Fibroblast of skin of left quadriceps (primary cell): ENCODE measurements around the gene IL23A.
"Not testable (repeated sequence)": the region's sequence is repeated elsewhere in the genome, so short reads cannot be mapped to it uniquely, and the experiment has no call there.

Experiments
- DNase-seq, 2 experiments: peaks; one replicate each; pipeline ENCODE4 v3.0.0-alpha.2; 2013; ENCODE audit warnings: low read depth in 2 of 2

IL23A gene, protein sequence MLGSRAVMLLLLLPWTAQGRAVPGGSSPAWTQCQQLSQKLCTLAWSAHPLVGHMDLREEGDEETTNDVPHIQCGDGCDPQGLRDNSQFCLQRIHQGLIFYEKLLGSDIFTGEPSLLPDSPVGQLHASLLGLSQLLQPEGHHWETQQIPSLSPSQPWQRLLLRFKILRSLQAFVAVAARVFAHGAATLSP

DNA sequence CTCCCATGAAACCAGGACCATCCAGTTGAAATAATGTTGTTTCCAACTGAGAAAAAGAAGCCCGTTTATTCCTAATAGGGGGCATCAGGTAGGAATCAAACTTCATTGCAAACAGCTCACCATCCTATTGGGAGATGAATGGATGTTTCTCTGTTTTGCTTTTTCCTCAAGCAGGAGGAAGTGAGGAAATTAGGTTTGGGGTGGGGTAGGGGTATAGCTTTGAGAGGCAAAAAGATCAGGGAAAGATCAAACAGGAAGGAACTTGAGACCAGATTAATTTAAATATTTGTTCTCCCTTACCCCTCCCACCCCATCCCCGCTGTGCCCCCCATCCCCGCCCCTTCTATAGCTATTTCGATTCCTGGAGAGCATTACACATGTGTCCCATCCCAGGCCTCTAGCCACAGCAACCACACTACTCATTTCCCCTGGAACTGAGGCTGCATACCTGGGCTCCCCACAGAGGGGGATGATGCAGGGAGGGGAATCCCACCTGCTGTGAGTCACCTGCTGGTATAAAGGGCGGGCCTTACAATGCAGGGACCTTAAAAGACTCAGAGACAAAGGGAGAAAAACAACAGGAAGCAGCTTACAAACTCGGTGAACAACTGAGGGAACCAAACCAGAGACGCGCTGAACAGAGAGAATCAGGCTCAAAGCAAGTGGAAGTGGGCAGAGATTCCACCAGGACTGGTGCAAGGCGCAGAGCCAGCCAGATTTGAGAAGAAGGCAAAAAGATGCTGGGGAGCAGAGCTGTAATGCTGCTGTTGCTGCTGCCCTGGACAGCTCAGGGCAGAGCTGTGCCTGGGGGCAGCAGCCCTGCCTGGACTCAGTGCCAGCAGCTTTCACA is at the start of gene IL23A:
Gene IL23A (plus strand): TSS at position 577 of the 850 bp plus-strand sequence. CDS start 161 bp downstream, at position 738.
- no peak for DNase-seq

DNA sequence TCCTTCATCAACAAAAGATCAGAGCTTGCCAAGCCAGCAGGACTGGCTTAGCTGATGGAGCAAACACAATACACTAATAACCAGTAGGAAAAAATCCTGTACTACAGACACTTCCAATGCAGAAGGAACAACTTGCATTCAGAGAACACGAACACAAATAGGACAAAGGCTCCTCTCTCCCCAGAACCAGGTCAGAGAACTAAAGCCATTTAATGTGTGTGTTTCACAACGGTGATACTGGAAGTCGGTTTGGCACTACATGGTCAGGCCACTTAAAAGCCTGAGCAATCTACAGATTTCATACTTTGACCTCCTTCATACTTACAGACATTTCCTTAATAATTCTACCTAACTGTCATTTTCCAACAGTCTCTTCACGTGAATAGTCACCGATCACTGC is 44.9 kb upstream of the IL23A start:
- no peak for DNase-seq

DNA sequence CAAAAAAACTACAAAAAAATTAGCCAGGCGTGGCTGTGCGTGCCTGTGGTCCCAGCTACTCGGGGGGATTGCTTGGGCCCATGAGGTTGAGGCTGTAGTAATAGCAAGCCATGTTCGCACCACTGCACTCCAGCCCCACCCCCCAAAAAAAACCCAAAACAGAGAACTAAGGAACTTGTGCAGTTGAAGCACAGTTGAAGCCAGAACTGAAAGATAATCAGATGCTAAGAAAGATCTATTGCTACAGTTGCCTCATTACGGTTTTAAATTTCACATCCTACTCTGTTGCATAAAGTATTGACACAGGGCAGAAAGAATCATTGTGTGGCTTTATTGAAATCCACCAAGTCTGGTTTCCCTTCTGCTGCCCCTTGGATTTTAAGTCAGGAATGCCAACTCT is 42.4 kb upstream of the IL23A start:
- no peak for DNase-seq

DNA sequence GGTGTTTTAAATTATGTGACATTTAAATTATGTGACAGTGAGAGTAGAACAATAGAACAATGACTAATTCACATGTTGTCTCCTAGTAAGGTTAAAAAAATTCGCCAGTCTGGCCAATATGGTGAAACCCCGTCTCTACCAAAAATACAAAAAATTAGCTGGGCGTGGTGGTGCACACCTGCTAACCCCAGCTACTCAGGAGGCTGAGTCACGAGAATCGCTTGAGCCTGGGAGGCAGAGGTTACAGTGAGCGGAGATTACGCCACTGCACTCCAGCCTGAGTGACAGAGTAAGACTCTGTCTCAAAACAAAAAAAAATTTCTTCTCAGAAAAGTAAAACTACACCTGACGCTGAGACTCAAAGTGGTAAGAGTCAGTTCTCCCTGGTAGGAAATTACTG is 41.3 kb upstream of the IL23A start:
- no peak for DNase-seq

DNA sequence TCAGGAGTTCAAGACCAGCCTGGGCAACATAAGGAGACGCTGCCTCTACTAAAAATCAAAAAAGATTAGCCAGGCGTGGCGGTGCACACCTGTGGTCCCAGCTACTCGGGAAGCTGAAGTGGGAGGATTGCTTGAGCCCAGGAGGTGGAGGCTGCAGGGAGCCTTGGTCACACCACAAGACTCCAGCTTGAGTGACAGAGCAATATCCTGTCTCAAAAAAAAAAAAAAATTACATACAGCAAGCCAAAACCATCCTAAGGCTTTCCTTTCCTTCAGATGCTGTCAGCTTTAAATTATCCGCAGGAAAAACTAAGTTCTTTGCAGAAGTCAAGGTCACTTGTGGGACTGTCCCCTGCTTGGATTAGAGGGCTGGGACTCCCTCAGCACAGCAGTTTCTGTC is 39.9 kb upstream of the IL23A start:
- no peak for DNase-seq

DNA sequence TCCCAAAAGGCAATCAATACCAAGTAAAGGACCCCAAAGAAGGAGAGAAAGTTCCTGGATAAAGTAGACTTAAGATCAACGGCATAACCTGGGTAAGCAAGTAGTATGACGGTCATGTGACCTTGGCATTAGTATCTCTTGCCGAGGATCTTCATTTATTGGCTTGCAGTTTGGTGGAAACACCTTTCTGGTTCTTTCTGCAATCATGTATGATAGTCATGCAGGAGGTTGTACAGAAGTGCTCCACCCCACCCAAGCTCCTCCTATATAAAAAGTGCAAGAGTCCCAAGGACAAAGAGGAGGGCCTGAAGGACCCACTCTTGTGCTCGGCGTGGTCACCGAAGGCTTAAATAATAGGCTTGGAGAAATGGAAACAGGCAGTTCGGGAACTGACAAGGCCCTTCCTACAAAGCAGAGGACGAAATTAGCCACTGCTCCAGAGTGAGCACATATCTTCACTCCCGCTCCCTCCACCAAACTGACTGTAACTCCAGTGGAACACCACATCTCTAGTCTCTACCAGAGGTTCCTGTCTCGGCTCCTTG is 39.3 kb upstream of the IL23A start:
- DNase-seq = no peak

DNA sequence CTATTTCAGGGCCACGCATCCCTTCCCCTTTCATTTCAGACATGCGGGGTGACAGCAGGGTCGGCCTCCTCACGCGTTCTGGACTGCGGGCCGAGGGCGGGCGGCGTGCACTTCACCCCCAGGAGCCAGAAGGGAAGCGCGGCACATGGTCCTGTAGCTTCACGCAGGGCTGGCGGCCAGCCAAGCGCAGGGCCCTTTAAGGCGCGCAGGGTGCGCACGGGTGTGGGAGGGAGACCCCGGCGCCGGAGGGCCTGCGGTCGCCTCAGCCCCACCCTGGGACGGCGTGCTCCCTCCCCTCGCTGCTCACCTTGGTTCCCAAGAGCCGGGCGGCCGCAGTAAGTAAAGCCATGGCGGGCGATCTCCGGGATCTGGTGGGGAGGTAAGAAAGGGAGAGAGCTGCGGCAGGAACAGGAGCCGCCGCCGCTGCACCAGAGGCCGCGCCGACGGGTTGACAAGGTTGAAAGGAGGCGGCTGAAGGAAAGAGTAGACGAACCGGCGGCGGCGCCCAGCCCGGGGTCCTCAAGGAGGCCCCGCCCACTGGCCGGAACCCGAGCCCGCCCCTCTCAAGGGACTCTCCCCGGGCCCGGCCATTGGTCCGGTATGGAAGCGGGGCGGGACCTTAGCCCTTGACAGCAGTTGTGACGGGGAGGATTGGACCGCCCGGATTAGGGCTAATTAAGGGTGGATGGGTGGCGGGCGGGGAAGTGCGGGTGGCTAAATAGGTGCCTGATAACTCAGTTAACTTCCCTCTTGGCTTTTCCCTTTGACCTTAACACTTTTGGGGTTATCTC is 38.6 kb upstream of the IL23A start, which contains the start of gene CS:
Gene CS (minus strand): TSS at position 478 of the 791 bp plus-strand sequence. CDS start 129 bp downstream, at position 349.
- DNase-seq = peak; percentile 96

DNA sequence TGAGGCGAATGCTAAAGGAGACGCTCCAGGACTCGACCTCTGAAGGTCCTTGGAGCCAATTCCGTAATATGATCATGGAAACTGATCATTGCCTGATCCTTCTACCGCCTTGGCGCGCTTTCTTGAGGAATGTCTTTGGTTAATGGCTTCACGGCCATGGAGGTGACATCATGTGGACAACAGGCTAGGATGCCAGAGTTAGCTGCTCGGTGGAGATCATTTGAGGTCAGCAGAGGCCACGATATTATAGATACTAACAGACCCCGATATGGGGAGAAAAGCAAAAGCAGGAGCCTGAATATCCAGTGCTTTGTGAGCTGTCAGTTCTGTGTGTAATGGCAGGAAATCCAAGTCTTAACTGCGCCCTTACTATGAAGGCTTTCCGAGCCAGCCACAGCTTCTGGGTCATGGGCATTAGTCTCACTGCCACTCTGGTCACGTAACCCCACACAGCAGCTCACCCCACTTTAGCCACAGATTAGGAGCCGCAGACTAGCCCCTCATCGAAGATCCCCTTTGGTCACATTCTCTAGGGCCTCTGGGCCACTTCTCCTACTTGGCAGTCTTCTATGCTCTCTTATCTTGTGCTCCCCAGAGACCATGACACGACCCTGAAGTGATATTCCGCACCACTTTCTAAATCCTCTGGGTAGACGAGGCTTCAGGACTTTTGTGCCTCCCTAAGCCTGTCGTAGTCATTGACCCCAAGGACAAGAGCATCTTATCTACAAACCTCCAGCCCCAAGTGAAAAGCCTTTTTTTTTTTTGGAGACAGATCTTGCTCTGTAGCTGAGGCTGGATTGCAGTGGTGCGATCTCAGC is 37.8 kb upstream of the IL23A start:
- no peak for DNase-seq

DNA sequence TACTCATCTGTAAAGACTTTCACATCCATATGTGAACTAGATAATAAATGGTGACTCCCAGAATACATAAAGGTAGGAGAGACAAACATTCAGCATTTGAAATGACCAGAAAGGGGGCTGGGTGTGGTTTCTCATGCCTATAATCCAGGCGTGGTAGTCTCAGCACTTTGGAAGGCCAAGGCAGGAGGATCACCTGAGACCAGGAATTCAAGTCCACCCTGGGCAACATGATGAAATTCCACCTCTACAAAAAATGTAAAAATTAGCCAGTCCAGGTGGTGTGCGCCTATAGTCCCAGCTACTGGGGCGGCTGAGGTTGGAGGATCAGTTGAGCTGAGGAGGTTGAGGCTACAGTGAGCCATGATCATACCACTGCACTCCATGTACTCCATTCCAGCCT is 34.4 kb upstream of the IL23A start:
- no peak for DNase-seq

DNA sequence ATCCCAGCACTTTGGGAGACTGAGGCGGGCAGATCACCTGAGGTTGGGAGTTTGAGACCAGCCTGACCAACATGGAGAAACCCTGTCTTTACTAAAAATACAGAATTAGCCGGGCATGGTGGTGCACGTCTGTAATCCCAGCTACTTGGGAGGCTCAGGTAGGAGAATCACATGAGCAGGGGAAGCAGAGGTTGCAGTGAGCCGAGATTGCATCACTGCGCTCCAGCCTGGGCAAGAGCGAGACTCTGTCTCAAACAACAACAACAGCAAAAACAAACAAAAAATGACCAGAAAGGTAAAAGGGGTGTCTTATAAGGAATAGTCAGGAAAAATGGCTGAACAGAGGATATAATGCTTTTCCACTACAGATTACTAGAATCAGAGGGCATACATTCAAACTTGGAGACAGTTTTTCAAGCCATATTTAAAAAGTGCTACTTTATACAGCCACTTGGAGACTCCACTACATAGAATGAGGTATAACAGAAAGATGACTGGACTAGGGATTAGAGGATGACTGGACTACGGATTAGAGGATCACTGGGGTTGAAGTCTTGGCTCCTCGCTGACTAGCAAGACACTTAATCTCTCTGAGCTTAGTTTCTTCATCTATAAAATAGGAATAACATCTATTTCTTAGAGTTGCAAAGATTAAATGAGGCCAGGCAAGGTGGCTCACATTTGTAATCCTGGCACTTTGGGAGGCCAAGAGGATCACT is 33.7 kb upstream of the IL23A start:
- no peak for DNase-seq

DNA sequence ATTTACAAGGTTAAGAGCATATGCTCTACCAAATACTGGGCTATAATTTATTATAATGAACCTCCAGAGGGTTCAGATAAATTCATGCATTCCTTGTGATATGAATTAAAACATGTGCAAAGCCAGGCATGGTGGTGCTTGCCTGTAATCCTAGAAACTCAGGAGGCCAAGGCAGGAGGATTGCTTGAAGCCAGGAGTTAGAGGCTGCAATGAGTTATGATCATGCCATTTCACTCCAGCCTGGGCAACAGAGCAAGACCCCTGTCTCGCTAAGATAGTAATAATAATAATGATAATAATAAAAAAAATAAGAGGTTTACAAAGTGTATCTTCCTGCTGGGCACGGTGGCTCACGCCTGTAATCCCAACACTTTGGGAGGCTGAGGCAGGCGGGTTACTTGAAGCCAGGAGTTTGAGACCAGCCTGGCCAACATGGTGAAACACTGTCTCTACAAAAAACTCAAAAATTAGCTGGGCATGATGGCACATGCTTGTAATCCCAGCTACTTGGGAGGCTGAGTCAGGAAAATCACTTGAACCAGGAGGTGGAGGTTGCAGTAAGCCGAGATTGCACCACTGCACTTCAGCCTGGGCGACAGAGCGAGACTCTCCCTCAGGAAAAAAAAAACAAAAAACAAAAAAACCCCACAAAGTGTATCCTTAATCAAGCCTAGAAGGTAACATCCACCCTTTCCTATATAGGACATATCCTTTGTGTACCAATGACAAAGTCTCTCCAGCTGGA is 31.3 kb upstream of the IL23A start:
- DNase-seq = no peak

DNA sequence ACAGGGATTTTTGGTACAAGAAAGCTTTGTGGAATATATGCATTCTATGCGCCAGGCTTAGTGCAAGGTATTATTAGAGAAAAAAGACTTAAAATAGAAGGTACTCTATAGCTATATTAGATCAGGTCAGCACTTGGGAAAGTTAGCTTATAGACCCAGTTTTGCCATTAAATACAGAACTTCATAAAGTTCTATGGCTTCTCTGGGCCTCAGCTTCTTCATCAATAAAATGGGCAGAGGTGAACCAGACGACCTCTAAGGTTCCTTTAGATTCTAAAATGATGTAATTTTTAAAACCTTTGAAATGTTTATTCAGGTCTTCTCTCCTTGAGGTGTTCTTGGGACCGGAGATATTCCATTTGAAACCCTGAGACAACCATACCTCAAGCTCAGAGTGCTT is 30.0 kb upstream of the IL23A start:
- no peak for DNase-seq

DNA sequence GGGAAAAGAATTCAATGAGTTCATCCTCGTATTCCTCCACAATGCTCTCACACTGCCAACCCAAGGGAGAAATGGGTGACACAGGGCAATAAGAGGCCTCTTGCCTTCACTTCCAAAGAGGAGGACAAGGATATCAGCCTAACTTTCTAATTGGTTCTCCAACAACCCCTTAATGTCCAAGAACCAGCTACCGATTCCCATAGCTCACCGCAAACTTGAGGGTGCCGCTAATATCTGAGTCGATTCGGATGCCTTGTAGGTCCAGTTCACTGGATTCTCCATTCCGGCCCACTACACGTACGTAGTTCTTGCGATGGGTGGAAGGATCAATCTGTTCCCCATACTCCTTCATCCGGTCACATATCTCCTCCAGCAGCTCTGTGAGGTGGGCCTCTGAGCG is 27.7 kb upstream of the IL23A start:
- no peak for DNase-seq

DNA sequence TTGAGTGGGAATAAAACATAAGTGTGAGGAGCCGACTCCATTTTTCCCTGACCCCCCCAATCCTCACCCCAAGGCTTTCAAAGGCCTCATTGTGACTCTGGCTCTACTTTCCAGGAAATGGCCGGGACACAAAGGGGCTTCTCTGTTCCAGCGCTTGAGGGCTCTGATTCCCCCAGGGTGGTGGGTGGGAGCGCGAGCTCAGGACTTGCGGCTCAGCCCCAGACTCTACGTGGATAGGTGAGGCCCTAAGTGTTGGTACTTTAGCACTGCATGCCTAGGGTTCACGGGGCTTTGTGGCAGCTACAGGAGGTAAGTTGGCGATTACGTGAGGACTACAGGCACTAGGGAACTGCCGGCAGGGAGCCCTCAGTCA is 23.4 kb upstream of the IL23A start:
- DNase-seq = no peak

DNA sequence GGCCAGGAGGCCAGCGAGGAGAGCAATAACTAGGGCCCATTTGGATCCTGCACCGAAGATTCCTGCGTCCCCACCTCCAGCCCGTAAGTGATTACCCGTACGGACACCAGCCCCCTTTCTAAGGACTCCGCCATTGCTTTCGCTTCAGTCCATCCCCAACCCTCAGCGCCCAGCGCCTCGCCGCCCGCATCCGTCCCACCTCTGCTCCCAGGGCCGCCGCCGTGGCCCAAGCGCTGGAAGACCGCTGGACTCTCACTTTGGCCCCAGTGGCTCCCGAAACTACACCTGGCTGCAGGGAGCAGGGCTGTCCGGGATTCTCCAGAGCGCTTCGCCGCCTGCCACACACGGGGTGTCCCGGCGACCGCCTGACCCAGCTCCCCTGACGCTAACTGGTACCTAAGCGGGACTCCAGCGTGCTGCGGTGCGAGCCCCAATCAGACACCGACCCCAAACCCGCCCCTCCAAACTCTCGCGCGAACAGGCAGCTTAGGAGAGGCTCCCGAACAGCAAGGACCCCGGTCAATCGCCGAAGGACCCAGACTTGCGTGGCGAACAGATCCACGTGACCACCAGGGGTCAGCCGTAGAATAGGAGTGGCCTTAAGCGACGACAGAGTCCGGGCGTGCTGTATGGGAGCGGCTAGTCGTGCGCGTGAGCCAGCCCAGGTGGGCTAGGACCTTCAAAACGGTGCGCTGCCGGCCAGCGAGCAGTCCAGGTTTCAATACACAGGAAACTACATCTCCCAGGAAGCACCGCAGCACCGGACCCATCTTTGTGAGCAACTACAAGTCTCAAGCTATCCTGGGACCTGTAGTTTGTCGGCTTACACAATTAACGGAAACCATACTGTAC is 22.8 kb upstream of the IL23A start, which contains the start of gene CNPY2:
Gene CNPY2 (minus strand): TSS at position 367 of the 852 bp plus-strand sequence. CDS start 771 bp downstream, outside the sequence.
- DNase-seq = peak; percentile 91 to 92

DNA sequence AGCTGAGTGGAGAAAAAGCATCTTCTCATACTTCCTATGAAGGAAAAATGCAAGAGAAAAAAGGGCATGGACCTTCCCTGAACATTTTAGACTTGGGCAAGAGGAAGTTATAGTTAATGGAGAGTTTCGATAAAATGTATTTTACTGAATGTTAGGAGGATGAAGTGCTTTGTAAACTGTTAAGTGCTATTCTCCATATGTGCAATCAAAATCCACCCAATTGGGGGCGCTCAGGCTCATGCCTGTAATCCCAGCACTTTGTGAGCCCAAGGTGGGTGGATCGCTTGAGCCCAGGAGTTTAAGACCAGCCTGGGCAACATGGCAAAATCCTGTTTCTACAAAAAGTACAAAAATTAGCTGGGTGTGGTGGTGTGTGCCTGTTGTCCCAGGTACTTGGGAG is 21.0 kb upstream of the IL23A start:
- no peak for DNase-seq

DNA sequence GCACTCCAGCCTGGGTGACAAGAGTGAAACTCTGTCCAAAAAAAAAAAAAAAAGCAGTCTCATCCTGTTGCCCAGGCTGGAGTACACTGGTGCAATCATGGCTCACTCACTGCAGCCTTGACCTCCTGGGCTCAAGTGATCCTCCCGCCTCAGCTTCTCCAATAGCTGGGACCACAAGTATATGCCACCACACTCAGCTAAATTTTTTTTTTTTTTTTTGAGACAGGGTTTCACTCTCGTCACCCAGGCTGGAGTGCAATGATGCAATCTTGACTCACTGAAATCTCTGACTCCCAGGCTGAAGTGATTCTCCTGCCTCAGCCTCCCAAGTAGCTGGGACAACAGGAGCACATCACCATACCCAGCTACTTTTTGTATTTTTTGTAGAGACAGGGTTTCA is 17.7 kb upstream of the IL23A start:
- no peak for DNase-seq

DNA sequence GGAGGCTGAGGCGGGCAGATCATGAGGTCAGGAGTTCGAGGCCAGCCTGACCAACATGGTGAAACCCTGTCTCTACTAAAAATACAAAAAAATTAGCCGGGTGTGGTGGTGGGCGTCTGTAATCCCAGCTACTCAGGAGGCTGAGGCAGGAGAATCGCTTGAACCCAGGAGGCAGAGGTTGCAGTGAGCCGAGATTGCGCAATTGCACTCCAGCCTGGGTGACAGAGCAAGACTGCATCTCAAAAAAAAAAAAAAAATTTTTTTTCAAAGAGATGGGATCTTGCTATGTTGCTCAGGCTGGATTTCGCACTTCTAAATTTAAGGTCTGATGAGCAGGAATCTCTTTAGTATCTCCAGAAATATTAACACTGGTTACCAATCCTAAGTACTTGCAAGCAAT is 17.1 kb upstream of the IL23A start:
- not testable (repeated sequence) for DNase-seq

DNA sequence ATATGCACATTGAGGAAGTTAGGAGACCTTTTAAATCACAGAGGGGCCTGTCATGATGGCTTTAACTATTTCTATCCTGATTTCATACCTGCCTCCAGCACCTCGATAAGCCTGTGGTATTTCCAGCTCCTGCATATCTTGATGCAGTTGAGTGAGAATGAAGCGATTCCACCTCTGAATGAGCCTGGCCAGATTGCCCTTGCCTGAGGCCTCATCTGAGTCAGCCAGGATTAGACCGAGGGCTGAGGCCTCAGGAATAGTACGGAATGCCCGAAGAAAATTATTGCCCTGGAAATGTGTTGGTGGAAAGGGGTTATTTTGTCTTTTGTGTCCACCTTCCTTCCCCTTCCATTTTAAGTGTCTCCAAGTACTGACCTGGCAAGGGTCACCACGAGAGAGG is 14.5 kb upstream of the IL23A start:
- no peak for DNase-seq
